WERI-Rb-1 (cell line): ENCODE measurements around the gene INTS7.
"Not testable (repeated sequence)": the region's sequence is repeated elsewhere in the genome, so short reads cannot be mapped to it uniquely, and the experiment has no call there.

Source experiments
- DNase-seq: peaks from one replicate; pipeline ENCODE4 v3.0.0-alpha.2; 2020
- H3K27ac ChIP-seq: fragments of 250-450 bp; sonication (Bioruptor Pico); 2 replicates; pipeline ENCODE4 v1.5.1; 2020; ENCODE audit warnings: mild to moderate bottlenecking, moderate library complexity
- H3K27me3 ChIP-seq: fragments of 250-450 bp; sonication (Bioruptor Pico); 2 replicates; pipeline ENCODE4 v1.5.1; 2021; ENCODE audit warnings: mild to moderate bottlenecking, low read depth, moderate library complexity; ENCODE audit not compliant: insufficient read depth, severe bottlenecking
- H3K36me3 ChIP-seq: fragments of 250-450 bp; sonication (Bioruptor Pico); 2 replicates; pipeline ENCODE4 v1.5.1; 2020; ENCODE audit warnings: mild to moderate bottlenecking, moderate library complexity
- H3K4me3 ChIP-seq: 2 replicates; pipeline ENCODE4 v1.5.1; 2011; ENCODE audit warnings: low read depth, mild to moderate bottlenecking, control low read depth, low read length
- H3K9me3 ChIP-seq: fragments of 250-450 bp; sonication (Bioruptor Pico); 2 replicates; pipeline ENCODE4 v1.5.1; 2021; ENCODE audit warnings: mild to moderate bottlenecking, moderate library complexity; ENCODE audit not compliant: severe bottlenecking
- TF ChIP-seq, protein P1 (sequence below): IDR thresholded peaks from 2 replicates; pipeline ENCODE4 v1.5.1; 2011; ENCODE audit warnings: low read depth, mild to moderate bottlenecking, control low read depth, inconsistent platforms, low read length

Gene INTS7

DNA sequence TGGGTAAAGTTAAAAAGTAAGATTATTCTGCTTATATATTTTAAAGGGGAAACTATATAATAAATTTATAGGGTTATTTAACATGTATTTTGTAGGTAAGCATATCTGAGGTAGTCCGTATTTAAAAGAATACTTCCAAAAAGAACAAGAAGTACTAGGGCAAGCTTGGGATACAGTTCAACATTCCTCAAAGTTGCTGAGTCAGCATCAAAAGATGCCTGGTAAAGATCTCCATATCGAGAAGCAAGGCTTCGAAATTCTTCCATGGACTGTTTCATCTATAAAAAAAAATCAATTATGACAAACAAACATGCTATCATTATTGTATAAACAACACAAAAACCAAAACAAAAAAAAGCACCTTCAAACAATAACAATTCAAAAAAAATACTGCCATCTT lies 67.7 kb downstream of the INTS7 start:
- Histone ChIP-seq H3K27ac (no peak overlapping the region), H3K9me3 (no peaks in the 10 kb centered on the region), H3K4me3 (no peak overlapping the region), H3K27me3 (no peaks in the 10 kb centered on the region), H3K36me3 (peaks cover 46% of the 10 kb centered on the region)
- no peak for DNase-seq
- TF ChIP-seq, protein P1, sequence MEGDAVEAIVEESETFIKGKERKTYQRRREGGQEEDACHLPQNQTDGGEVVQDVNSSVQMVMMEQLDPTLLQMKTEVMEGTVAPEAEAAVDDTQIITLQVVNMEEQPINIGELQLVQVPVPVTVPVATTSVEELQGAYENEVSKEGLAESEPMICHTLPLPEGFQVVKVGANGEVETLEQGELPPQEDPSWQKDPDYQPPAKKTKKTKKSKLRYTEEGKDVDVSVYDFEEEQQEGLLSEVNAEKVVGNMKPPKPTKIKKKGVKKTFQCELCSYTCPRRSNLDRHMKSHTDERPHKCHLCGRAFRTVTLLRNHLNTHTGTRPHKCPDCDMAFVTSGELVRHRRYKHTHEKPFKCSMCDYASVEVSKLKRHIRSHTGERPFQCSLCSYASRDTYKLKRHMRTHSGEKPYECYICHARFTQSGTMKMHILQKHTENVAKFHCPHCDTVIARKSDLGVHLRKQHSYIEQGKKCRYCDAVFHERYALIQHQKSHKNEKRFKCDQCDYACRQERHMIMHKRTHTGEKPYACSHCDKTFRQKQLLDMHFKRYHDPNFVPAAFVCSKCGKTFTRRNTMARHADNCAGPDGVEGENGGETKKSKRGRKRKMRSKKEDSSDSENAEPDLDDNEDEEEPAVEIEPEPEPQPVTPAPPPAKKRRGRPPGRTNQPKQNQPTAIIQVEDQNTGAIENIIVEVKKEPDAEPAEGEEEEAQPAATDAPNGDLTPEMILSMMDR: no peak

DNA sequence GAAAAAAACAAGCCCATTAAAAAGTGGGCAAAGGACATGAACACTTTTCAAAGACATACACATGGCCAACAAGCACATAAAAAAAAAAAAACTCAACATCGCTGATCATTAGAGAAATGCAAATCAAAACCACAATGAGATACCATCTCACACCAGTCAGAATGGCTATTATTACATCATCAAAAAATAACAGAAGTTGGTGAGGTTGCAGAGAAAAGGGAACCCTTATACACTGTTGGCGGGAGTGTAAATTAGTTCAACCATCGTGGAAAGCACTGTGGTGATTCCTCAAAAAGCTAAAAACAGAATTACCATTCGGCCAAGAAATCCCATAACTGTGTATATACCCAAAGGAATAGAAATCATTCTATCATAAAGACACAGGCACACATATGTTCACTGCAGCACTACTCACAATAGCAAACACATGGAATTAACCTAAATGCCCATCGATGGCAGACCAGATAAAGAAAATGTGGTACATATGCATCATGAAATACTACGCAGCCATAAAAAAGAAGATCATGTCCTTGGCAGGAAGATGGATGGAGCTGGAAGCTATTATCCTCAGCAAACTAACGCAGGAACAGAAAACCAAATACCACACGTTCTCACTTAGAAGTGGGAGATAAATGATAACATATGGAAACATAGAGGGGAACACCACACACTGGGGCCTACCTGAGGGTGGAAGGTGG lies 70.1 kb downstream of the INTS7 start:
- peaks cover 43% of the 10 kb centered on the region for H3K36me3 ChIP-seq
- no peak for DNase-seq

DNA sequence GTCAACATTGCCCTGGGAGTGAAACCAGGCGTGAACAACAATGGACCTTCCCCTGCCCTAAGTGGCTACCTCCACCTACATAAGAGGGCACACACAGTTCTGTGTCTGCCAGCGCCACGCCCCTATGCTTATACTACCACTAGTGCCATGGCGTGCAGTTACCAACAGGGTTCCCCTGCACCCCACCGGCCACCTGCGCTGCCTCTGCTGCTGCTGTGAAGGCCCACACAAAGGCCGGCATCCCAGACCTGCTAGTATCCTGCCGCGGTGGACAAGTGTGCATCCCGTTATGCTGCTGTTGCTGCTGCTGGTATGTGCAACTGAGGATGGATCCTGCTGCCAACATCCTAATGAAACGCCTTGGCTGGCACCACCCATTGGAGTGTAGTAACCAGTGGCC lies 75.7 kb downstream of the INTS7 start:
- no peaks in the 10 kb centered on the region for H3K27me3 ChIP-seq
- TF ChIP-seq, protein P1: no peak
- H3K27ac ChIP-seq: no peak overlapping the region
- H3K36me3 ChIP-seq: peaks cover 60% of the 10 kb centered on the region
- DNase-seq: no peak
- H3K9me3 ChIP-seq: peaks cover 2% of the 10 kb centered on the region
- no peak overlapping the region for H3K4me3 ChIP-seq

More for the DNA sequence above, 70.1 kb downstream of the INTS7 start:
- Histone ChIP-seq H3K27me3 (no peaks in the 10 kb centered on the region), H3K4me3 (no peak overlapping the region), H3K9me3 (no peaks in the 10 kb centered on the region), H3K27ac (no peak overlapping the region)
- TF ChIP-seq, protein P1: no peak

DNA sequence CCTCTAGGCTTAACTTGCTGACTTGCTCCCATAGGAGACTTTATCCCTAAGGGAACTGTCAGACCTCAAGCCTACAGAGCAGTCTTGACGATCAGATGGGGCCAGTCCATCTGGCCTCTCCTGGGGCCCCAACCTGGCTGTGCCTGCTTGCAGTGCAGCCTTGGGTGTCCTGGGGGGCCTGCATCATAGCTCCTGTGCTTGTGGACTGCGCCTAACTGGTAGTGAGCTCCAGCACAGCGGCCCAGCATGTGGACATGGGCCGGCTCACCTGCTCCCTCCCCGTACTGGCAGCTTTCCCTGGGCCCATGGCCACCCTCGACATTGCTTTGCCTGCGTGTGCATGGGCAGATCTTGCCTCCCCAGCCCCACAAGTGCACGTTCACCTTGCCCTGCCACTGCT lies 76.1 kb downstream of the INTS7 start:
- H3K36me3 ChIP-seq: peaks cover 59% of the 10 kb centered on the region
- peaks cover 3% of the 10 kb centered on the region for H3K9me3 ChIP-seq
- DNase-seq: no peak
- H3K27me3 ChIP-seq: no peaks in the 10 kb centered on the region
- H3K27ac ChIP-seq: no peak overlapping the region
- TF ChIP-seq, protein P1: no peak
- H3K4me3 ChIP-seq: no peak overlapping the region

DNA sequence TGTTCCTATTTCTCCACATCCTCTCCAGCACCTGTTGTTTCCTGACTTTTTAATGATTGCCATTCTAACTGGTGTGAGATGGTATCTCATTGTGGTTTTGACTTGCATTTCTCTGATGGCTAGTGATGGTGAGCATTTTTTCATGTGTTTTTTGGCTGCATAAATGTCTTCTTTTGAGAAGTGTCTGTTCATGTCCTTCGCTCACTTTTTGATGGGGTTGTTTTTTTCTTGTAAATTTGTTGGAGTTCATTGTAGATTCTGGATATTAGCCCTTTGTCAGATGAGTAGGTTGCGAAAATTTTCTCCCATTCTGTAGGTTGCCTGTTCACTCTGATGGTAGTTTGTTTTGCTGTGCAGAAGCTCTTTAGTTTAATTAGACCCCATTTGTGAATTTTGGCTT lies 81.3 kb downstream of the INTS7 start:
- not testable (repeated sequence) for H3K27ac ChIP-seq, DNase-seq, H3K27me3 ChIP-seq, H3K9me3 ChIP-seq, H3K4me3 ChIP-seq
- H3K36me3 ChIP-seq: peaks cover 51% of the 10 kb centered on the region

DNA sequence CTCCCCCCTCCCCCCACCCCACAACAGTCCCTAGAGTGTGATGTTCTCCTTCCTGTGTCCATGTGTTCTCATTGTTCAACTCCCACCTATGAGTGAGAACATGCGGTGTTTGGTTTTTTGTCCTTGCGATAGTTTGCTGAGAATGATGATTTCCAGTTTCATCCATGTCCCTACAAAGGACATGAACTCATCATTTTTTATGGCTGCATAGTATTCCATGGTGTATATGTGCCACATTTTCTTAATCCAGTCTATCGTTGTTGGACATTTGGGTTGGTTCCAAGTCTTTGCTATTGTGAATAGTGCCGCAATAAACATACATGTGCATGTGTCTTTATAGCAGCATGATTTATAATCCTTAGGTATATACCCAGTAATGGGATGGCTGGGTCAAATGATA lies 81.8 kb downstream of the INTS7 start:
- peaks cover 51% of the 10 kb centered on the region for H3K36me3 ChIP-seq
- not testable (repeated sequence) for H3K9me3 ChIP-seq, DNase-seq, H3K4me3 ChIP-seq, H3K27me3 ChIP-seq, H3K27ac ChIP-seq

DNA sequence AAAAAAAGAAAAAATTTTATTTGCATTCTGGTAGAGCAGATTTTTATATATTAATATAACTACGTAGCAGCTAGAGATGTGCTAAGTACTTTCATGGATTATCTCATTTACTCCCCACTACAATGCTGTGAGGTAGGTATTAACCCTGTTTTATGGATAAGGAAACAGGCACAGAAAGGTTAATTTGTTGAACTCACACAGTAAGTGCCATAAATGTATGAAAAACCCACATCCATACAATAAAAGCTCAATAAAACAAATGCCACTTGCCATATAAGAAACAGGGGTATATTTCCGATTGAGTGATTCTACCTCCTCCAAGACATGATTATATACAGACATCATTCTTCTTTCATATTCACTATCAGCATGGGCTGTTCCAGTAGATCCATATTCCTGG lies 83.1 kb downstream of the INTS7 start:
- Histone ChIP-seq H3K36me3 (peaks cover 44% of the 10 kb centered on the region), H3K27me3 (no peaks in the 10 kb centered on the region), H3K9me3 (peaks cover 3% of the 10 kb centered on the region), H3K4me3 (no peak overlapping the region), H3K27ac (no peak overlapping the region)
- DNase-seq: no peak
- TF ChIP-seq, protein P1: no peak
